WTC11 (cell line): ENCODE data around the gene TMTC2.

ENCODE experiments used
- SMAD4 ChIP-seq: sonication (generic); formaldehyde crosslinking; IDR thresholded peaks from 2 replicates; pipeline ENCODE4 v1.8.0; 2022; ENCODE audit warnings: mild to moderate bottlenecking, missing genetic modification reagents
- ZBTB21 ChIP-seq: sonication (generic); formaldehyde crosslinking; IDR thresholded peaks from 2 replicates; pipeline ENCODE4 v1.8.1; 2023; ENCODE audit warnings: mild to moderate bottlenecking, missing genetic modification reagents, borderline replicate concordance
- ZNF232 ChIP-seq: sonication (generic); formaldehyde crosslinking; IDR thresholded peaks from 2 replicates; pipeline ENCODE4 v1.8.0; 2022; ENCODE audit warnings: mild to moderate bottlenecking, missing genetic modification reagents
- TF ChIP-seq, protein P1 (sequence below): sonication (generic); formaldehyde crosslinking; conservative IDR thresholded peaks from 2 replicates; pipeline ENCODE4 v1.8.1; 2022; ENCODE audit warnings: mild to moderate bottlenecking, missing genetic modification reagents
- TF ChIP-seq, protein P2 (sequence below): fragments of 200-600 bp; IDR thresholded peaks from 2 replicates; pipeline ENCODE4 v1.8.0; 2022; ENCODE audit warnings: antibody characterized with exemption
- TF ChIP-seq, protein P3 (sequence below): fragments of 250-450 bp; sonication (Bioruptor Pico); IDR thresholded peaks from 2 replicates; pipeline ENCODE4 v2.1.2; 2022; ENCODE audit warnings: mild to moderate bottlenecking, moderate library complexity

DNA sequence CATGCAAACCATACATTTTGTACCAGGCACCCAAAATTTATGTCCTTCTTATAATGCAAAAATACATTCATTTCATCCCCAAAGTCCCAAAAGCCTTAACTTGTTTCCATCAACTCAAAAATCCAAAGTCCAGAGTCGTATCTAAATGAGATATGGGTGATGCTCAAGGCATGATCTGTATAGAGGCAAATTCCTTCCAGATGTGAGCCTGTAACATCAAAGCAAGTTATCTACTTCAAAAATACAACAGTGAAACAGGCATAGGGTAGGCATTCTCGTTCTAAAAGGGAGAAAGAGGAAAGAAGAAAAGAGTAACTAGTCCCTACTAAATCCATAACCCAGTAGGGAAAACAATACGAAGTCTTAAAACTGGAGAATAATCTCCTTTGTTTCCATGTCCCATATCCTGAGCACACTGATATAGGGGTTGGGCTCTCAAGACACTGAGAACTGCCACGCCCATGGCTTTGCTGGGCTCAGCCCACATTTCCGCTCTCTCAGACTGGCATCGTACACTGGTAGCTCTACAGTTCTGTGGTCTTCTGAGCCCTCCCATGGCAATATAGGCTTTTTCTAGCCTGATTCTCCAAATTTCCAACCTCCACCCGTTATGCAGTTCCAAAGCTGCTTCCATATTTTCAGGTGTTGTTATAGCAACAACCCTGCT lies 232.8 kb downstream of the TMTC2 start:
- TF ChIP-seq SMAD4 (CRISPR knock-in tag) (no peak), ZBTB21 (CRISPR knock-in tag) (no peak), ZNF232 (CRISPR knock-in tag) (no peak)
- TF ChIP-seq, protein P1, sequence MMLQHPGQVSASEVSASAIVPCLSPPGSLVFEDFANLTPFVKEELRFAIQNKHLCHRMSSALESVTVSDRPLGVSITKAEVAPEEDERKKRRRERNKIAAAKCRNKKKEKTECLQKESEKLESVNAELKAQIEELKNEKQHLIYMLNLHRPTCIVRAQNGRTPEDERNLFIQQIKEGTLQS = no peak
- TF ChIP-seq, protein P2, sequence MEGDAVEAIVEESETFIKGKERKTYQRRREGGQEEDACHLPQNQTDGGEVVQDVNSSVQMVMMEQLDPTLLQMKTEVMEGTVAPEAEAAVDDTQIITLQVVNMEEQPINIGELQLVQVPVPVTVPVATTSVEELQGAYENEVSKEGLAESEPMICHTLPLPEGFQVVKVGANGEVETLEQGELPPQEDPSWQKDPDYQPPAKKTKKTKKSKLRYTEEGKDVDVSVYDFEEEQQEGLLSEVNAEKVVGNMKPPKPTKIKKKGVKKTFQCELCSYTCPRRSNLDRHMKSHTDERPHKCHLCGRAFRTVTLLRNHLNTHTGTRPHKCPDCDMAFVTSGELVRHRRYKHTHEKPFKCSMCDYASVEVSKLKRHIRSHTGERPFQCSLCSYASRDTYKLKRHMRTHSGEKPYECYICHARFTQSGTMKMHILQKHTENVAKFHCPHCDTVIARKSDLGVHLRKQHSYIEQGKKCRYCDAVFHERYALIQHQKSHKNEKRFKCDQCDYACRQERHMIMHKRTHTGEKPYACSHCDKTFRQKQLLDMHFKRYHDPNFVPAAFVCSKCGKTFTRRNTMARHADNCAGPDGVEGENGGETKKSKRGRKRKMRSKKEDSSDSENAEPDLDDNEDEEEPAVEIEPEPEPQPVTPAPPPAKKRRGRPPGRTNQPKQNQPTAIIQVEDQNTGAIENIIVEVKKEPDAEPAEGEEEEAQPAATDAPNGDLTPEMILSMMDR = no peak
- TF ChIP-seq, protein P3, sequence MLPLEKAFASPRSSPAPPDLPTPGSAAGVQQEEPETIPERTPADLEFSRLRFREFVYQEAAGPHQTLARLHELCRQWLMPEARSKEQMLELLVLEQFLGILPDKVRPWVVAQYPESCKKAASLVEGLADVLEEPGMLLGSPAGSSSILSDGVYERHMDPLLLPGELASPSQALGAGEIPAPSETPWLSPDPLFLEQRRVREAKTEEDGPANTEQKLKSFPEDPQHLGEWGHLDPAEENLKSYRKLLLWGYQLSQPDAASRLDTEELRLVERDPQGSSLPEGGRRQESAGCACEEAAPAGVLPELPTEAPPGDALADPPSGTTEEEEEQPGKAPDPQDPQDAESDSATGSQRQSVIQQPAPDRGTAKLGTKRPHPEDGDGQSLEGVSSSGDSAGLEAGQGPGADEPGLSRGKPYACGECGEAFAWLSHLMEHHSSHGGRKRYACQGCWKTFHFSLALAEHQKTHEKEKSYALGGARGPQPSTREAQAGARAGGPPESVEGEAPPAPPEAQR (CRISPR knock-in tag) = no peak
